Measurements from ENCODE around the gene MAN1A1.

The MAN1A1 gene

DNA sequence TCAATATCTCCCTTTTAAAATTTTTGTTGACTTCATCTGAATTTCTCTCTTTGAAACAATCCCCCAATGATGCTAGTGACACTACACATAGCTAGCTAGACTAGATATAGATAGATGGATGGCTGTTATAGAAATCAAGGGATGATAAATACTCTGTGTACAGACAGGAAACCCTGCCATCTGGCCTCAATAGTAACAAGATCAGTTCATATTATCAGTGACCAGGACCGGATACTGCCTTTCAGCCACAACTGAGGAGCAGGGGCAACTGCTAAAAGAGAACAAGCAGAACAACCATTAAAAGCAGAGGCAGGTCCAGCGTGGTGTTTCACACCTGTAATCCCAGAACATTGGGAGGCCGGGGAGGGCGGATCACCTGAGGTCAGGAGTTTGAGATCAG lies 152.8 kb downstream of the MAN1A1 start:
- DNase-seq (ENCODE audit: low read depth in 3 of 3), result no peak

DNA sequence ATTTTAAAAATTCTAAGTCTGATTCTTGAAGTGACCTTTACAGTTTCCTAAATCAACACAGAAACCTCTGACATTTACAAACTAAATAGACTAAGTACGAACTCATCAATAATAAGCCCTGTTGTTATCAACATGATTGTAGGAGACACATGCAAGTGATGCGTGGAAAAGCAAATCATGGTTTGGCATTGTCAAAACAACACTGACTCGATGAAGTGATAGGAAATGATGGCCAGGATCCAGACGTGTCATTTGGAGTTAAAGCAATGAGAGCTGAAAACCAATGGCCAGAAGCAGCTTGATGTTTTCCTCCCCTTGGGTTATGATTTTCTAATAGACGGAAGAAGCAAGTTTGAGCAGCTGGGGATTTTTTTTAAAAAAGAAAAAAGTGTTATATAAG lies 153.7 kb downstream of the MAN1A1 start:
- DNase-seq (ENCODE audit: low read depth in 3 of 3), result no peak

DNA sequence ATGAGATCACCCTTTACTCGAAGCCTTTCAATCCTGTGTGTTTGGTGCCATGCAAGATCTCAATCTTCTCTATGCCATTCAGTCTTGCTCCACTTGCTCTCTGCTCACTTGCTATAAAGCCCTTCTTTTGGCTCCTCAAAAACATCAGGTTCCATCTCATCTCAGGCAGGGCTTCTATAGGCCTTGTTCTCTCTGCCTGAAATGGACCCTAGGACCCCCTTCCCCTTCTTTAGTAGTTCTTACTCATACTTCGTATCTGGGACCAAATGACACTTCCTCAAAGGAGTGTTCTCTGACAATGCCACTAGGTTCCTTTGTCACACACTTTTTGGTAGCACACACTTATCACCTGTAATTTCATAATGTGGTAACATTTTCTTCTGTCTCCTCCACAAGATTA lies 154.4 kb downstream of the MAN1A1 start:
- no peak for DNase-seq (ENCODE audit: low read depth in 3 of 3)

DNA sequence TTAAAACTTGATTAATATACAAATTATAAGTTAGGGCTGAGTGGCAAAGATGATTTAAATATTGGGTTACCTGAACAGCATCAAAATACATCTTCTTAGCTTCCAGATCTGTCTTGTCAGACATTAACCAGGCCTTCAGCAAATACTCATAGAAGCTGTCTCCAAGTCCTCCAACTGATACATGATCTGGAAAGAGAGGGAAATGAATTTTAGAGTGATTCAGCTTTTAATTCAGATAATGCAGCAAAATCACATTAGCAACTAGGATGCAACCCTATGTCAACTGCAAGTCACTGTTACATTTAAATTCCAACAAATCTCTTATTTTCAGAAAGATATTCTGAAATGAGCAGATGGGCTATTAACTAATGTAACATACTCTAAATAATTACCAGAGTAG lies 155.9 kb downstream of the MAN1A1 start:
- DNase-seq (ENCODE audit: low read depth in 3 of 3), result no peak

DNA sequence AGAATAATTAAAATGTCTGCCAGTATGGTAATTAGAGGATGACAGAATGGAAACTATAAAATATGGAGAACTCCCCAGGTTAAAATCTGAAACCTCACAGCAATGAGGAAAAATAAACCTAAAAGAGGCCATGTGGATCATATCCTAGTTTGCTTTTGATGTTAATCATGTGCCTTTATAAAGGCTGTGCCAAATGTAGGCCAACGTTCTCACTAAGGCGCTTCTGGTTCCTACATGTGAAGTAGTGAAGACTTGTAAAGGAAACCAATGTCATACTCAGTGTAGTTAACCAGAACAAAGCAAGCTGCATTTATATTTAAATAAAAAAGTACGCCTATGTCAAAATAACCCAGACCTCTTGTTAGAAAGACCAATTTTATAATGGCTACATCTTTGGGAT lies 157.4 kb downstream of the MAN1A1 start:
- DNase-seq (ENCODE audit: low read depth in 3 of 3), result no peak

DNA sequence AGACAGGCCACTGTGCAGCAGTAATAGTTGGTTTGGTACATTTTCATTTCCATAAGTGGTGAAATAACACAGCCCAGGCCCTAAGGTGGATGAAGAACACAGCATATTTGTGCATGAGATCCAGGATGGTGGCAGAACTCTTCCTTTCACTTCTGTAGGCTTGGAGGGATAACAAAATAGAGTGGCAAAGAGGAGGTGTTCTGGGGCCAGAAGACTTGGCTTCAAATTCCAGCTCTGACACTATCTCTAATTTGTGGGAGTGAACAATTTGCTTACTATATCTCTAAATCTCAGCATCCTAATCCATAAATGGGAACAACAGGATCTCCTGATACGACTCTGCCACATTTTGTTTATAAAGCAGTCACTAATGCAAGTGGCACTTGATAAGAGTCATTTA lies 159.4 kb downstream of the MAN1A1 start:
- no peak for DNase-seq (ENCODE audit: low read depth in 3 of 3)

DNA sequence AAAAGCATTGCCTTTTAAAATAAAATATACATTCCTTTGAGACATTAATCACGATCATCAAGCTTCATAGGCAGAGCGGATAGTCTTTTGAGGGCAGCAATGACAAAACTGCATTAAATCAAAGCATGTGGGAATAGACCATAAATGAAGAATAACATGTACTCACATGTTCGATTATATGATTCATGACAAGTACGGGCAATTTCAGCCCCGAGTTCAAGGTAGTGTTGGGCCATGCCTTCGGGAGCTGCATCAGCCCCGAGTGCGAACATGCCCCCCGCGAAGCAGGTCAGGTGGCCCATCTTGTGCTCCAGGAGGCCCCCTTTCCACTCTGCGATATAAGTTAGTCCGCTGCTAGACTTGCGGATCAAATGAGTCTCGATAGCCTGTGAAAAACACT lies 160.1 kb downstream of the MAN1A1 start:
- no peak for DNase-seq (ENCODE audit: low read depth in 3 of 3)

DNA sequence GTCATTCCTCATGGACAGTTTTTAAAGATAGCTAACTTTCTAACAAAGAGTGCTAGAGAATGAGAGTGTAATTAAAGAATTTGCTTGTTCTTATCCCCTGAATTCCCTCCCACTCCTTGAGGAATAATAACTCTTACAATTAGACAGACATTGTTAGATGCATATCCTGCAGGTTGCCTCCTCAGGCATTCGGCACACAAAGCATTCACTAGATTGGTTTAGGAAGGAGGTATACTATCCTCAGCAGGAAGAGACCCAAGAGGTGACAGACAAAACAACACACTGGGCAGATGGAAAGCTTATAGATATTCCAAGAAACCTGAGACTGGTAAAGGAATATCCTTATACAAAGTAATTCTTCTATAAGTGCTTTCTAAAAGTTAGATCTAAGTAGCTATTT lies 162.0 kb downstream of the MAN1A1 start:
- DNase-seq (ENCODE audit: low read depth in 3 of 3), result no peak

DNA sequence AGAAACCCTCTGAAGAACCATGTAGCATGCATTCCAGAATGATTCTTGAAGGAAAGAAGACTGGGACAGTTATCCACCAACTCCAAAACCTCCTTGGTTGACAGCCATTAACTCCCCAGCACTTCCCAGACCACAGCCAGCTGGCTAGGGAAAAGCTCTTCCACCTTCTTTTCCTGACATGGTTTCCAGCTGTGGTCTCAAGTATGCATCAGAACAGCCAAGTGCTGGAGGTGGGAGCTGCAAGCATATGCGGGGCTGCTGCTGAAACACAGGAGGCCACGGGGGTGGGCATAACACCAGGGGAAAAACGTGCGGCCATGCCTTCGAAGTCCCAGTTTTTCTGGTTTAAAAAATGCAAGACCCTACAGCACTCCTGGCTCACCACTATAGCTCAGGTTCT lies 163.1 kb downstream of the MAN1A1 start:
- DNase-seq (ENCODE audit: low read depth in 3 of 3), result no peak

DNA sequence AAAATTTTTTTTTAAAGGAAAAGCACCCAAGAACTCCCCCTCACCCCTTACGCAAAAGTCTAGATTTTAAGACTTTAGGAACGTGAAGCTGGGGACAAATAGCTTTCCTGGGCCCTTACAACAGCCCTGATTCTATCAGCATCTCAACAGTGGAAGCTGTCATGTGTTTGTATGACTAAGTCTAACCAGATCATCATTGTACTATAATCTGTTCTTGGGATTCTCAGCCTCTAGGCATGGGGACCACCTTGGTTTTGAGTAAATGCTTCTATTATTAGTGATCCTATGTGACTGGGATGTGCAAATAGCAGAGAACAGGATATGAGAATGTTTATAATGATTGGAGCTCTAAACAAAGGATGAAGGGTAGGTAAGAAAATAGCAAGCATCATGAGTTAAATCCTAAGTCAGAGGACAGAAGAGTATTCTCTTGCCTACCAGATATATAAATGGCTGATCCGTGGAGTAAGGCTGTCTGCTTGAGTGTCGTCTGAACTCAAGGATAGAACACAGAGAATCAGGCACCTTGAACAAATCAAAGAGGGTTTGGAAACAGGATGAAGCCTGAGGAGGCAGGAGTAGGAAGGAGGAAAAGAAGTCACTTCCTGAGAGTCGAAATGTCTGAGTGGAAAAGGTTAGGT lies 165.4 kb downstream of the MAN1A1 start:
- DNase-seq (ENCODE audit: low read depth in 3 of 3), result no peak

DNA sequence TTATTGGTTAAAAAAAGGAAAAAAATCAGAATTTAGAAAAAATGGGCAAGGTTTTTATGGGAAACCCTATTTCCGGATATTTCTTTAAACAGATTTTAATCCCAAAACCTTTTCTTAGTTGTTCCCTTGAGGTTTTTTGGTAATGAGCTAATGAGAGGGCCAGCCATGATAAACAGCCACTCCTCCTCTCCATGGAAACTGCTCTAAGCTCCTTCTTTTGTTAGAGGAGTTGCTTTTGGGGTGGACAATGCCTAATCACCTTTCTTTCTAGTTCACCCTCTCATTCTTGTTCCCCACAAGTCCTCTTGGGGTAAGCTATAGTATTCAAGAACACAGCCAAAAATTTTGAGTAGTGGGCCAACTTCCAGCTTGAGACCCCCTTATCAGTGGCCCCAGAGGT lies 166.1 kb downstream of the MAN1A1 start:
- DNase-seq (ENCODE audit: low read depth in 3 of 3), result no peak

DNA sequence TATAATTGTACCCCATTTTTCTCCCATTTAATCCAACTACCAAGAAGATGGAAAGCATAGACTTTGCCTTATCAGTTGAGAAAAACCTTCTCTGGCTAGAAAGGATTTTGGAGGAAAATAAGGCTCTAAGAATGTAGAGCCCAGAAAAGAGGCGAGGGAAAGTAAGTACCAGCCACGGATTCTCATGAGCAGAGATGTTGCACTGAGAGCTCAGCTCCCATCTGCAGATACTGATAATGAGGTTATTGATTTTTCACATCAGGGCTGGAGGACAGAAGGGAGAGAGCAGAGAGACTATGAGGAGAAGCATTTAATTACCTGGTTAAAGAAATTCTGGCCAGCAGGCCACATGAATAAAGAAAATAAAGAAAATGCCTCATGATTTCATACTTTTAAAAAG lies 166.7 kb downstream of the MAN1A1 start:
- no peak for DNase-seq (ENCODE audit: low read depth in 3 of 3)

DNA sequence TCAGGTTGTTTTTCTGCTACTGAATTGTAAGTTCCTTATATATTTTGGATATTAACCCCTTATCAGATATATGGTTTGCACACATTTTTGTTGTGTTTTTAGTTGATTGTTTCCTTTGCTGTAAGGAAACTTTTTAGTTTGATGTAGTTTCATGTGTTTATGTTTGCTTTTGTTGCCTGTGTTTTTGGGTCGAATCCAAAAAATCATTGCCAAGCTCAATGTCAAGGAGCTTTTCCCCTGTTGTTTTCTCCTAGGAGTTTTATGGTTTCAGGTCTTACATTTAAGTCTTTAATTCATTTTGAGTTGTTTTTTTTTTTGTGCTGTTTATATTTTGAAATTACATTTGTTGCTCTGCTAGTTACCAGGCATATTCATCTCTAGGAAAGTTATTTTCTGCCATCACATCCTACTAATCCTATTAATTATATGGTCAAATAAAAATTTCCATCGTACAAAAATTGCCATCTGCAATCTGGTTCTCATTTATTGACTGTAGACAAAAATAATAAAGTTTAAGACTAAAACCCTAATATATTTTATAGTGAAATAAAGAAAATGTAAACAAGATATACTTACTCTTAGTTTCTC lies 167.3 kb downstream of the MAN1A1 start:
- DNase-seq (ENCODE audit: low read depth in 3 of 3), result no peak

DNA sequence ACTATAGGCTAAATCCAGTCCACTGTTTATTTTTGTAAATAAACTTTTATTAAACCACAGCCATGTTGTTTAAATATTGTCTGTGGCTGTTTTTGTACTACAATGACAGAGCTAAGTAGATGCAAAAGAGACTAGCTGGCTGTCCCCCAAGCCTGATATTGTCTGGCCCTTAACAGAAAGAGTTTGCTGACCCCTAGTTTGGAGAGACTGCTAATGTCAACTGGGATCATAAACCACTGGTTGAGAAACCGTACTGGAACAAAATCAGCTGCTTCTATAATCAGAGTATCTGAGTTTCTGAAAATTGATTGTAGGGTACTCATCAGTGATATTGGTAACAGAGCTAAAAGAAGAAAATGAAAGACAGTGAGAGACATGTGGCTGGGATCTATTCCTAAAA lies 168.5 kb downstream of the MAN1A1 start:
- no peak for DNase-seq (ENCODE audit: low read depth in 3 of 3)

DNA sequence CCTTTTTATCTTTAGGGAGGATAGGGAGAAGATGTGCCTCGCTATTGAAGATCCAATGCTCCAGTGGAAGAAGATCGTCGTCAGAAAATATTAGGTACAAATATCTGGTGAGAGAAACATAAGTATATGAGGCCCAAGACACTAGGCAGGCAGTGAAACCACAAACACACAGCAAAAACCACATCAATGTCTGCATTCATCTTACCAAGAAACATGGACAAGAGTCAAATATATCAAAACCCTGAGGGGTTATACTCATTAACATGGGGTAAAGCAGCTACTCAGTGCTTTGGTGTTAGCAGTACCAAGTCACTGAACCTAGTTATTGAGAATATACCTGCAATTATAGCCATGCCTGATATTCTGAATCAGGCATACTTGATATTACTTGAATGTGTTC lies 169.7 kb downstream of the MAN1A1 start:
- DNase-seq (ENCODE audit: low read depth in 3 of 3), result no peak

DNA sequence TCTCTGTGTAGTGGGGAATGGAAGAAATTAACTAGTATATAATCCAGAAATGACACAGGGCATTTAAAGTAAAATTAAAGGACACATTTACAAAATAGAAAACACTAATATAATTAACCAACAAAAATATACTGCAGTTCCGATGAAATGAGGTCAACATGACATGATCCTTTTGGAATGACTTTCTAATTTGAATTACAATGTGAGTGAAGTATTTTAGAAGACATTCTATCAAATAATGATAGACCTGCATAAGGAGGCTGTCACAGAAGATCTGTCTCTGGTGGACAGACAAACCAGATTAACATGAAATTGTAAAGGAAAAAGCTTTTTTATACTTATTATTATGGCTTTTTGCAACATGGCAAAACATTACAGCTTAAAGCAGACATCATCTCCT lies 170.5 kb downstream of the MAN1A1 start:
- no peak for DNase-seq (ENCODE audit: low read depth in 3 of 3)

DNA sequence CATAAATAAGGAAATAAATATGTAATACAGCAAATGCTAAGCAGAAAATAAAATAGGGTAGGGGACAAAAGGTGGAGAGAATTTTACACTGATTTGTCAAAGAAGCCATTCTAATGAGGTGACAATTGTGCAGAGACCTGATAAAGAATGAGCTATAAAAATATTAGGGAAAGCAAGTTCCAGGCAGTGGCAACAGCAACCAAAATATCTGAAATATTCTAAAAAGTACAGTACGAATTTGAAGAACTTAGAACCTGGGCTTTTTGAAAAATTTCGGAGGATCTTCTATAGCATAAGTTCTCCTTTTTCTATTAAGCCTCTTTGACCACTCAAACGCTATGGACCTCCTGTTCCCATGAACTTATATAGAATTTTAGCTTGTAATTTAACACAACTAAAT lies 173.1 kb downstream of the MAN1A1 start:
- no peak for DNase-seq (ENCODE audit: low read depth in 3 of 3)

DNA sequence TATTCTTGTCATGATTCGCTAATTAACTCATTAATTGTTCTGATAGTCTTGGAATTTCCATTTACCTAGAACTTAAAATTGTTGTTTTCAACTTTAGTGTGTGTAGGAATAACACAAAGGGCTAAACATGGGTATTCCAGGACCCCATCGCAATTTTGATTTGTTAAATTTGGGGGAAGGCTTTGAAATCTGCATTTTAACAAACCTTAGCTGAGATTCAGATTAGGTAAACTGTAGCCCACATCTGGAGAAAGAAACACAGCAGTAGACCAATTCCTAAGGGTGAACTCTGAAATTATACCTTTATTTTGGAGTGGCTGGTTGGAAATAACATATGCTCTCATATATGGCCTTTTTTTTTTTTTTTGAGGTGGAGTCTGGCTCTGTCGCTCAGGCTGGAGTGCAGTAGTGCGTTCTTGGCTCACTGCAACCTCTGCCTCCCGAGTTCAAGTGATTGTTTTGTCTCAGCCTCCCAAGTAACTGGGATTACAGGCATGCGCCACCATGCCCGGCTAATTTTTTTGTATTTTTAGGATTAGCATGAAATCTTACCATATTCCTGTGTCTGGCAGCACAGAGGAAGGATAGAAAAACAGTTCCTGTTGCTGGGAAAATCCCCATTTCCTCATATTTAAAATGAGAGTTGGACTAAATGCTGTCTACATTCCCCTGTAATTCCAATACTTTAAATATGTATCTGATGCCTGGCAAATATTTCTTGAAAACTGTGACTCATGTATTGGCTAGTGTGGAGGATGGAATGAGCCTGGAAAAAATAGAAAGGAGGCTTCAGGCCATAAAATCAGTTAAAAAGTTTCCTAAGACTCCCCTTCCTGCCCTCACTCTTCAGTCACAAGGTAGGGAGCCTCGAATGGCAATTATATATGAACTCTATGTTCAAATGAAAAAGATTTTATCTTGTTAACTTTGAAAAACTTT lies 174.4 kb downstream of the MAN1A1 start:
- DNase-seq (ENCODE audit: low read depth in 3 of 3), result no peak

DNA sequence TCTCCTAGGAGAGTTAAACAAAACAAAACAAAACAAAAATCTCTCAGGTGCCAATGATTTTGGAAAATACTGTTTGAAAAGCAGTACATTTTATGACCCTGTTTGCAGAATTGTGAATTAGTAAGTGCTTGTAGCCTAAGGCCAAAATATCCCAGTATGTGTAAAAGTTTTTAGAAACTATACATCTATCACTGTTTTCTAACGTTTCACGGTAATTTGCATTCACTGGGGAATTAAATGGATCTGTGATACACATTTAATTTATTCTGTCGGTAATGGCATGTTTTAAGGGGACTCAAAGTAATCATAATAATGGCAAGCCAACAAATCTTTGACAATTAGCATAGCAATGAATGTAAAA lies 175.5 kb downstream of the MAN1A1 start:
- no peak for DNase-seq (ENCODE audit: low read depth in 3 of 3)

DNA sequence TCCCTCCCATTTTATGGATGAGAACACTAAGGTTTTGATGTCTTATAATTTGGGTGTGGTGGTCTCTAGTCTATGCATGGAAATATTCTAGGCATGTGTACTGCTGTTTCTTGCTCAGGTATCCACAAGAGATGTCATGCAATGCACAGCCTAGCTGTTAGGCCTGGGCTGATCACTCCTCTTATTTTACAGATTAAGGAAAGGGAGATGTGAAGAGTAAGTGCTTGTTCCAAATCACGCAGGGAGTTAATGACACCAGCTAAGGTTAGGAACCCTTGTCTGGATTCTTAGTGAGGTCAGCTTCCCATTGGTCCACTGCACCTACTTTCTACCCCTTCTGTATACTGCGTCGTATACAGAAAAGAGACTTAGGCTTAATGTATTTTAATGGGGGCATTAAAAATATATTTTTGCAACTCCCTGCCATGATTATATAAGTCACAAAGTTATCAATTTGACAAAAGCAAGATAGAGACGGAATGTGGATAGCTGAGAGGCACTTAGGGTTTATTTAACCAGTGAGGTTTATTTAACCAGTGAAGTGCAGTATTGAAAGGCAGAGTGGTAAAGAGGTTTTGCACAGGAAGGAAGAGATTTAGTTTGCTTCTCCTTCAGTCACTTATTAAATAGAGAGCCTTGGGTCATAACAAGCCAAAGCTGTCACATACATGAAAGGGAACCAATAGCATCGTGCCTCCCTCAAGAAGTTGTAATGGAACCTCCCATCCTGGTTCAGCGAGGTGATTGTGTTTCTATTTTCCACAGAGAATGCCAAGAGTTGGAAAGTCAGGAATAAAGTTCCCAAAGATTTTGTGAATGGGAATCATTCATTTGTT lies 176.1 kb downstream of the MAN1A1 start:
- DNase-seq (ENCODE audit: low read depth in 3 of 3), result no peak

DNA sequence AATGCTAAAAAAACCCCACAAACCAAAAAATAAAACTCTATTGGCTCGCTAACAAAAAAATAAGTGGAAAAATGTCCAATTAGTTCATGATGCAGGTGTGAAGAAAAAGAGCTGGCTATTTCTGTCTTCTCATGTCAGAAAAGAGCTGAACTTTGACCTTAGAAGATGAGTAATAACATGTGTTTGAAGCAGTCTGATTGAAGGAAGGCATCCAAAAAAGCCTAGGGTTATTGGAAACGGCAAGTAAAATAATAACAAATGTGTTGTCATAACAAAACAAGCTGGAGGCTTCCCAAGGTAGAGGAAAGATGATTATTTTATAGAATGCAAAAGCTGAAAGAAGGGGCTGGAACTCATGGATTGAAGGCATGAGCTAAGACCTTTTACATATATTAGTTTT lies 176.7 kb downstream of the MAN1A1 start:
- no peak for DNase-seq (ENCODE audit: low read depth in 3 of 3)

DNA sequence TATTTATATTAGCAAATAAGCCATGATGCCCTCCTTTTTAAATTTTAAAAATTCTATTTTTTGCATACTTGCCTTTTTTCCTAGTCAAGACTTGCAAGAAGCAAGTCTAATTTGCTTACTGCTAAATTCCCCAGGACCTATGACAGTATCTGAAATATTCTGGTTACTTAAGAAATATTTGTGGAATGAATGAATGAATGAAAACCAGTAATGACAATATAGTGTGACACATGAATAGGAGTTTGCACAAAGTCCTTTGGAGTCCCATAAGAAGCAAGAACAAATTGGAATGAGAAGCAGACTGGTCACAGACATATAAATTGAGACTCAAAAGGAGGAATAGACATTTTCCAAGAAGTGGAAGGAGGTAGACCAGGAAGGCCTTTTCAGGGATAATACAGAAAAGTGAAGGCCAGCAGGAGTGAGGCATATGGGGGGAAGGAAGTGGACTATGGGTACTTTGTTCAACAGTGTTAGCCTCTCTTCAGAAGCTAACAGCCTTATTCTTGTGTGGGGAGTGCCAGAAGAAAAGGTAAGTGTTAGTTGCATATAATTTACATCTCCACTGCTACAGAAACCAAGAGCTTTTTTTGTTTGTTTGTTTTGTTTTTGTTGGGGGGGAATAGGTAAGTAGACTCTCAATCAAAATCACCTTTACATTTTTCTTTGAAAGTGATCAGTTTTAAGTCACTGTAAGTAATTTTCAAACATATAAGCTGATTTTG lies 177.5 kb downstream of the MAN1A1 start:
- DNase-seq (ENCODE audit: low read depth in 3 of 3), result no peak
